ENCODE measurements around the gene HECTD3.
"Not testable (repeated sequence)": the region's sequence is repeated elsewhere in the genome, so short reads cannot be mapped to it uniquely, and the experiment has no call there.

HECTD3 gene

DNA sequence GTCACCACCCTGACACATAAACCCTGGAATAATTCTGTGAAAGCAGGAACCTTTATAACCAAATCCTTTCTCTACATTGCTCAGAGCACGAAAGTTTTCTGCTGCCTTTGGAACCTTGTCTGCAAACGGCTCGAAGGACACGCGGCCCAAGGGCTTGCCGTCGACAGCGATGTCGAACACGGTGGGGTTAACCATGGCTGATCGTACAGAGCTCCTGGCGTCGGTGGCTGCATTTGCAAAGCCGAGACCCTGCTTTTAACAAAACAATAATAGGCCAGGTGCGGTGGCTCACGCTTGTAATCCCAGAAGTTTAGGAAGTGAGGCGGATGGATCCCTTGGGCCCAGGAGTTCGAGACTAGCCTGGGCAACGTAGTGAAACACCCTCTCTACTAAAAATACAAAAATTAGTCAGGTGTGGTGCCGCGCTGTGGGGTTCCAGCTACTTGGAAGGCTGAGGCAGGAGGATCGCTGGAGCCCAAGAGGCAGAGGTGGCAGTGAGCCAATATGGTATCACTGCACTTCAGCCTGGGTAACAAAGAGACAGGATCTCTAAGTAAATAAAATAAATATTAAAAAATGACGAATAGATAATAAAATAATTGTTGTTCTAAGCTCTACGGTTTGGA, 22.5 kb downstream of the HECTD3 start:
- no peak for DNase-seq (ENCODE audit: low read depth)

- no peak for DNase-seq (ENCODE audit: low read depth)
These were observed 25.3 kb downstream of the HECTD3 start for GRCh38 chr1:44985747-44986359.

GRCh38 chr1:44977372-44977771, 33.8 kb downstream of the HECTD3 start:
- DNase-seq (ENCODE audit: low read depth): not testable (repeated sequence)

GRCh38 chr1:44976252-44976651, 34.9 kb downstream of the HECTD3 start:
- no peak for DNase-seq (ENCODE audit: low read depth)

DNA sequence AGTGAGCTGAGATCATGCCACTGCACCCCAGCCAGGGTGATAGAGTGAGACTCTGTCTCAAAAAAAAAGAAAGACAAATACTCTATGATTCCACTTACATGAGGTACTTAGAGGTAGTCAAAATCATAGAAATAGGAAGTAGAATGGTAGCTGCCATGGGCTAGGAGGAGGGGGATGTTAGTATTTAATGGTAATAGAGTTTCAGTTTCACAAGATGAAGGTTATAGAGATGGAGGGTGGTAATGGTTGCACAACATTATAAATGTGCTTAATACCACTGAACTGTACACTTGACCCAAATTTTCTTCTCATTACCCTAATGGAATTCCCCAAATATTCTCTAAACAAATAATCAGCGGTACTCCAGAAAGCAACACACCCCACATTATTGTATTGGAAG, 37.5 kb downstream of the HECTD3 start:
- DNase-seq (ENCODE audit: low read depth): no peak

- no peak for DNase-seq (ENCODE audit: low read depth)
These were observed 40.8 kb downstream of the HECTD3 start for GRCh38 chr1:44970317-44970716.

DNA sequence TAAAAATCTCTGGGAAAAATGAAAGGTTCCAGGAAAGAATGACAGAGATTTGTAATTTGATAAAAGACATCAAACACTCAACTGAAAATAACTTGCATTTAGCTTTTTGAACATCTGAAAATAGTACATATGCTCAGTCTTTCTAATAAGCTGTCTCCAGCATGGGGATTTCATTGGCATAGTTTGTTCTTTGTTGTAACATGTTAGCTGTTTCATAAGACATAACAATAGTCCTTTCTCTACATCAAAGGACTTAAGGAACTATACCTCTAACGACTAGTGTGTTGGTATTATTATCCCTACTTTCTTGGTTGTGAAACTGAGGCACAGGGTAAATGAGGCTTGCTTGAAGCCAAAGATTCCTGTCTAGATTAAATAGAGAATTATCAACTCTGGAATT, 46.7 kb downstream of the HECTD3 start:
- DNase-seq (ENCODE audit: low read depth): no peak

GRCh38 chr1:44962729-44963128, 48.4 kb downstream of the HECTD3 start:
- DNase-seq (ENCODE audit: low read depth): no peak

GRCh38 chr1:44962022-44962421, 49.1 kb downstream of the HECTD3 start:
- DNase-seq (ENCODE audit: low read depth): not testable (repeated sequence)

- not testable (repeated sequence) for DNase-seq (ENCODE audit: low read depth)
These were observed 53.6 kb downstream of the HECTD3 start for GRCh38 chr1:44957566-44957965.

- DNase-seq (ENCODE audit: low read depth): not testable (repeated sequence)
These were observed 55.0 kb downstream of the HECTD3 start for GRCh38 chr1:44956077-44956476.

All from activated T-cell treated with anti-CD3 and anti-CD28 coated beads for 1 hour (primary cell).